LNCaP clone FGC (cell line): ENCODE measurements around the gene RPRD2.
"Not testable (repeated sequence)": the region's sequence is repeated elsewhere in the genome, so short reads cannot be mapped to it uniquely, and the experiment has no call there.

Source experiments
- DNase-seq: peaks from one replicate; pipeline ENCODE4 v3.0.0-alpha.2; 2011; ENCODE audit warnings: low read depth
- H3K4me3 ChIP-seq: 2 replicates; pipeline ENCODE4 v1.5.1; 2011; ENCODE audit warnings: mild to moderate bottlenecking, low read depth, low read length, control low read depth
- TF ChIP-seq, protein P1 (sequence below): IDR thresholded peaks from 2 replicates; pipeline ENCODE4 v1.5.1; 2012; ENCODE audit warnings: mild to moderate bottlenecking; ENCODE audit not compliant: control insufficient read depth, insufficient read depth; ENCODE audit errors: extremely low read depth

Gene RPRD2

DNA sequence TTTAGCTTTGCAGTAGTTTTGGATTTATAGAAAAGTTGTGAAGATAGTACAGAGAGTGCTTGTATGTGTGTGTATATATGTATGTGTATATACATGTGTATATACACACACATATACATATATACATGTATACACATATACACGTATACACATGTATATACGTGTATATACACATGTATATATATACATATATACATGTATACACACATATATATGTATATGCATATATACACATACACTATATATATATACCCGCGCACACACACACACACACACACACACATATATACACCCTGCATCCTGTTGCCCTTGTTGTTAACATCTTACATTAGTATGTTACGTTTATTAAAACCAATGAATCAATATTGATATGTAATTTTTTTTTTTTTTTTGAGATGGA is 24.3 kb downstream of the RPRD2 start:
- TF ChIP-seq, protein P1, sequence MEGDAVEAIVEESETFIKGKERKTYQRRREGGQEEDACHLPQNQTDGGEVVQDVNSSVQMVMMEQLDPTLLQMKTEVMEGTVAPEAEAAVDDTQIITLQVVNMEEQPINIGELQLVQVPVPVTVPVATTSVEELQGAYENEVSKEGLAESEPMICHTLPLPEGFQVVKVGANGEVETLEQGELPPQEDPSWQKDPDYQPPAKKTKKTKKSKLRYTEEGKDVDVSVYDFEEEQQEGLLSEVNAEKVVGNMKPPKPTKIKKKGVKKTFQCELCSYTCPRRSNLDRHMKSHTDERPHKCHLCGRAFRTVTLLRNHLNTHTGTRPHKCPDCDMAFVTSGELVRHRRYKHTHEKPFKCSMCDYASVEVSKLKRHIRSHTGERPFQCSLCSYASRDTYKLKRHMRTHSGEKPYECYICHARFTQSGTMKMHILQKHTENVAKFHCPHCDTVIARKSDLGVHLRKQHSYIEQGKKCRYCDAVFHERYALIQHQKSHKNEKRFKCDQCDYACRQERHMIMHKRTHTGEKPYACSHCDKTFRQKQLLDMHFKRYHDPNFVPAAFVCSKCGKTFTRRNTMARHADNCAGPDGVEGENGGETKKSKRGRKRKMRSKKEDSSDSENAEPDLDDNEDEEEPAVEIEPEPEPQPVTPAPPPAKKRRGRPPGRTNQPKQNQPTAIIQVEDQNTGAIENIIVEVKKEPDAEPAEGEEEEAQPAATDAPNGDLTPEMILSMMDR, result no peak

DNA sequence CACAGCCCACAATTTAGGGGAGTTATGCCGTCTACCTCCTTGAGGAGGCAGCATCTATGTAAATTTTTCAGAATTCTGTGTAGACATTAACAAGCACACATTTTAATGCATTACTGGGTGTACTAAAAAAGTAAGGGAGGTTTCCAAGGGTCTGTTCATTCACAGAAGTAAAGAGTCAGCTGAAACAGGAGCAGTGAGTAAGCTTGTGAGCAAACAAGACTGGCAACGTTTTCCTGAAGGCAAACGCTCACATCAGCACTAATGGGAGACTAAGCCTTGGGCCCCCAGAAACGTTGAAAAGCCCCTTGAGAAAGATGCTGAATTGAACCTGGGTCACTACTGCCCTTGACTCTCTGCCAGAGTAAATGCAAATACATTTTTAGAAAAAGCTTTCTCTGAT is 25.7 kb downstream of the RPRD2 start:
- no peak for DNase-seq
- no peak overlapping the region for H3K4me3 ChIP-seq
- TF ChIP-seq, protein P1, result peak; percentile 17; the same call in 1 of the 2 replicates

More for the DNA sequence above, 24.3 kb downstream of the RPRD2 start:
- H3K4me3 ChIP-seq, result no peak overlapping the region
- no peak for DNase-seq

DNA sequence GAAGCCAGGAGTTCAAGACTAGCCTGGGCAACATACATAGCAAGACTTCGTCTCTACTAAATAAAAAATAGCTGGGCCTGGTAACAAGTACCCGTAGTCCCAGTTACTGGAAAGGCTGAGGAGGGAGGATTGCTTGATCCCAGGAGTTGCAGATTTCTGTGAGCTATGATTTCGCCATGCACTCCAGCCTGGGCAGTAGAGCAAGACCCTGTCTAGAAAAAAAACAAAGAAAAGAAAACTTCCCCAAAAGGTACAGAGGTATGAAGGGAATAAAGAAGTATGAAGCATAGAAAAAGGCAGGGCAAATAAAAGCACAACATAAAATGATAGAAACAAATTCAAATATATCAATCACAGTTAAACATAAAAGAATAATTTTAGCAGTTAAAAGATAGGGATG is 28.7 kb downstream of the RPRD2 start:
- no peak overlapping the region for H3K4me3 ChIP-seq
- no peak for DNase-seq
- TF ChIP-seq, protein P1, result no peak

- not testable (repeated sequence) for DNase-seq, H3K4me3 ChIP-seq
Observed at GRCh38 chr1:150395115-150395514, 31.2 kb downstream of the RPRD2 start.

GRCh38 chr1:150397392-150398032 is 33.6 kb downstream of the RPRD2 start:
- DNase-seq, result no peak
- TF ChIP-seq, protein P1, result no peak
- no peak overlapping the region for H3K4me3 ChIP-seq

GRCh38 chr1:150404465-150404864 is 40.5 kb downstream of the RPRD2 start:
- no peak for DNase-seq
- H3K4me3 ChIP-seq, result no peak overlapping the region
- TF ChIP-seq, protein P1, result no peak

DNA sequence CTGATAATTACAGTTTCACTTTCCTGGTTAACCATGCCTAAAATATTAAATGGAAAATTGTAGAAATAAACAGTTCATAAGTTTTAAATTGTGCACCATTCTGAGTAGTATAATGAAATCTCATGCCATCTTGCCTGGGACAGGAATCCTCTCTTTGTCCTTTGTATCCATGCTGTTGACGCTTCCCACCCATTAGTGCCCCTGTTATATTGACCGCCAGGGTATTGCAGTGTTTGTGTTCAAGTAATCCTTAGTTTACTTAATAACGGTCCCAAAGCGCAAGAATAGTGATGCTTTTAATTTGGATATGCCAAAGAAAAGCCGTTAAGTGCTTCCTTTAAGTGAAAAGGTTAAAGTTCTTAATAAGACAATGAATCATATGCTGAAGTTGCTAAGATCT is 41.7 kb downstream of the RPRD2 start:
- H3K4me3 ChIP-seq, result no peak overlapping the region
- TF ChIP-seq, protein P1, result no peak
- no peak for DNase-seq
